Stimulated activated CD4-positive, alpha-beta T cell treated with anti-CD3 and anti-CD28 coated beads, Interleukin-2, amount 100 ng/mL, for 4 hours (primary cell): ENCODE results near the gene GDF9.
A peak's percentile ranks its signal among the peaks of the same experiment; 100 is the strongest.

Experiments used
- DNase-seq: peaks from one replicate; pipeline ENCODE4 v3.0.0-alpha.2; 2020; ENCODE audit warnings: low read depth

The GDF9 gene

DNA sequence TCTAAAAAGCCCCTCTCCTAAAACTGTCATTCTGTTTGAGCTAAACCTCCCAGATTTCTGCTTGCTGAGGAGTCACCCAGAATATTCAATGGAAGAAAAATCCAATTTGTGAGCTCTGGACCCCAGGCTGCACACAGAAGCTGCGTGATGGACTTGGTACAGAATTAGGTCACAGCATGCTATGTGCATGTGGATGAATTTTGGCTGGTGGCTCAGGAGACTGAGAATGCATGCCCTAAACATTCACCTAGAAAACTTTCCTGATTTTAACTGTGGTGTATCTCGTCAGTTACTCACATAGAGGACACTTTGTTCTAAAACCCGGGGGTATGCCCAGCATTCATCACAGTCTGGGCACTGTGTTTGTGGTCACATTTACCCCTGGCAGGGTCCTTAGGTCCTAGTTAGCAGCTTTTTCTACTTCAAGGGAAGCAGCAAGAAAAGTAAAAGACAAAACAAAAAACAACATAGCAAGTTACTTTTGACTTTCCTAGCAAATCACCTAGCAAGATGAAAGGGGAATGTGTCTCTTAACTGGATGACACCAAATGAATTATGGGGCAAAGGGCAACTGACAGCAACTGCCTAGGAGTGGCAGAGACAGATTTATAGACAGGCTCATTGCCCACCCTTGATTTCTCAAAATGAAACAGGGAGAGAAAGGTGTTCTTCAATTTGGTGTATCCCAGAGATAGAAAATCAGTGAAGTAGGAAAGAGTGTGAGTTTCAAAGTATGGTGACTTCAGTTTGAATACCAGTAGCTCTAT is 27.6 kb downstream of the GDF9 start:
- no peak for DNase-seq

DNA sequence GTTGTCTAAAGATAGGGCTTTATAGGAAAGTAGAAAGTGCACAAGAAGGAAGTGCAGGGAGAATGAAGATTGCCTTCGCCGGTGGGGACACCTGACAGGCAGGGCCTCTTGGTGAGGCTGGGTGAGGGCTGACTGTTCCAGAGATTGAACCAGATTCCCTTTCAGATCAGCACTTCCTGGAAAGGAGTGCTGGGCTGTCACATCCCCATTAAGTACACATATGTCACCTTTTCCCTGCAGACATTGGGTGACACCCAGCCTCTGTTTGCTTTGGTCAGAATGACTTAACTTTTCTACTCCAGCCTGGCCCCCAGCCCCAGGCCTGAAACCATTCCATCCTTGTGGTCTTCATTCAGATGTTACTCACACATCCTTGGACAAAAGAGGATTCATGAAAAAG is 28.4 kb downstream of the GDF9 start:
- no peak for DNase-seq

DNA sequence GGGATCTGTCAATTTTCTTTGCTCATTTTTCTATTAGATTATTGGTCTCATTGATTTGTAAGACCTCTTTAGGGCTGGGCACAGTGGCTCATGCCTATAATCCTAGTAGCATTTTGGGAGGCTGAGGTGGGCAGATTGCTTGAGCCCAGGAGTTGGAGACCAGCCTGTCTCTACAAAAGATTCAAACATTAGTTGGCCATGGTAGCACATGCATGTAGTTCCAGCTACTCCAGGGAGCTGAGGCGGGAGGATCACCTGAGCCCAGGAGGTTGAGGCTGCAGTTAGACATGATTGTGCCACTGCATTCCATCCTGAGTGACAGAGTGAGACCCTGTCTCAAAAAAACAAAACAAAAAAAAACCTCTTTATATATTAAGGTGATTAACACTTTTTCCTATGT is 29.4 kb downstream of the GDF9 start:
- DNase-seq, result no peak

DNA sequence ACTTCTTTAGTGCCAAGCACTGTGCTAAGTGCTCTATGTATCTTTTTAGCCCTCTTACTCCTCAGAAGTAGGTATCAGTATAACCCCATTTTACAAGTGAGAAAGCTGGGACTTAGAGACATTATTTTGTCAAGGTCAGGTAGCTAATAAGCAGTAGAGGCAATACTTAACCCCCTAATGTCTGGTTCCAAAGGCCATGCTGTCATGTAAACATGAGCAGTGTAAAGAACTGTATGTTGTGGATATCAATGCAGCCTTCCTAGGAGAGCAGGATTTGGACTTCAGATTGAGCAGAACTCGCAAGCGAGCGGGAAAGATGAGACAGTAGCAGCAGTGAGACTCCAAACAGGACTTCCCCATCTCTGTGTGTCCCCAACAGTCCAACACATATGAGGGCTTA is 32.2 kb downstream of the GDF9 start:
- no peak for DNase-seq

DNA sequence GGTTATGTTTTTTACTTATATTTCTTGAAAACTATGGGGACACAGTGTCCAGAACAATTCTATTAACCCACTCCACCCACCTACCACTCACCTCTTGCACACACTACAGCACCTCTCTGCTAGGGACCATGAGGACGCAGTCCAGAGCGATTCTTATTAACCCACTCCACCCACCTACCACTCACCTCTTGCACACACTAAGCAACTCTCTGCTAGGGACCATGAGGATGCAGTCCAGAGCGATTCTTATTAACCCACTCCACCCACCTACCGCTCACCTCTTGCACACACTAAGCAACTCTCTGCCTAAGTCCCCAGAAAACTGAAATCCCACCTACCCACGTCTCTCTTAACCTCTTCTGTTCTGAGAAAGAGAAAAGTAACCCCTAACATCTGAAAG is 33.7 kb downstream of the GDF9 start:
- no peak for DNase-seq

DNA sequence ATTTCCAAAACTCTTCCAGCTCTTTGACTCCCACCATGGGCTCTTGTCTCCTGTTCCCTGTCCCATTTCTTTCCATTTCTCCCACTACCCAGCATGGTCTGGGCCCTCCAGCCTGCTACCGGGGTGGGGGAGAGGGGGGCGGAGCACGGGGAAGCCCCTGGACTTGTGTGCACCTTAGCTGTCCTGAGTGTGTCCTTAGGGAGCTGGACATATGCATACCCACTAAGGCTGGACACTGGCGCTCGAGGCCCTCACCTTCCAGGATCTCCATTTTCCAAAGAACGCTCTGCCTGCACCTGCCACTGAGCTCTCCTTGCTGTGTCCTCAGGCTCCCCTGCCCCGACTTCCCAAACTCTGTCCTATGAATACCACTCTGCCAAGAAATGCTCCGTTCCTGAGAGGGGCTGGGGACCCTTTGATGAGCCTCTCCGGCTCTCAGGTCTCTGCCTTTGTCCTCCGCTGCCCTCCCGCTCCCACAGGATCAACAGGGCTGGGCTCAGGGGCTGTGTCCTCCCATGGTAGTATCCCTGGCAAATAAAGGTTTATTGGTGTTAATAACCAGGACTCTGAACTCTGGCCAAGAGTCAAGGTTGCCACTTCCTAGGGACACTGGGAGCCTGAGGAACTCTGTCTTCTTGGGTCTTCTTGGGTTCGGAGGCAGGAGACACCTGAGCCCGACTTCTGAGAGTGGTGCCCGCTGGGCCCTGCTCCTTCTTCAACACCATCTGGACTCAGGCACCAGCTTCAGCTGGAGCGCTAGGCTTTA is 35.0 kb downstream of the GDF9 start:
- no peak for DNase-seq

DNA sequence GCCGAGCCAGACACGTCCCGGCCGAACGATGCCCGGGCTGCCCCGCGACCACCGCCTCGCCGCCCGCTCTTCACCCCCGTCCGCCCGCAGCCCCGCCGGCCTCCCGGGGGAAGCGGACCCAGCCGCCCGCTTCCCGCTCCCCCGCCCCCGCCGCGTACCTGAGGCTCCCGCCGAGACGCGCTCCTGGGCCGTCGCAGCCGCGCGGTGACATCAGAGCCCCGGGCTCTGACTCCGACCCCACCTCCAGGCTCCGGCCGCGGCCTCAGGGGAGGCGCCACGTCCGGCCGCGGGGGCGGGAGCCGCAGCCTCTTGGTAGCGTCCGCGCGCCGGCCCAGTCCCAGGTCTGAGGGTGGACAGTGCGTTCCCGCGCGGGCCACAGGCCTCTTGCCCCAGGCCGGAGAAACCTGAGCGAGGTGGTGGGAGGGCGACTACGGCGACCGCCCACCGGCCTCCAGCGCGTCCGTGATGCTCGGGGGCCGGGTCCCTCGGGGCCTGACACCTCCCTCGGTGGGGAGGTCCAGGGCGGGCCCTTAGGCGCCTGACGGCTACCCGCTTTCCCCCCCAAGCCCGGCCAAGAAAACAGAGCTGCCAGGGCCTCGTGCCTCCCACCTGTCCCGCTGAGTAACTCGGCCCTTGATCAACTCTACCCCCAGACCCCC is 35.7 kb downstream of the GDF9 start, which contains the start of gene SHROOM1:
Gene SHROOM1, minus strand, starts transcription at position 212 of the 659 bp plus-strand sequence. CDS start 4,507 bp downstream, outside the sequence.
- DNase-seq, result no peak

DNA sequence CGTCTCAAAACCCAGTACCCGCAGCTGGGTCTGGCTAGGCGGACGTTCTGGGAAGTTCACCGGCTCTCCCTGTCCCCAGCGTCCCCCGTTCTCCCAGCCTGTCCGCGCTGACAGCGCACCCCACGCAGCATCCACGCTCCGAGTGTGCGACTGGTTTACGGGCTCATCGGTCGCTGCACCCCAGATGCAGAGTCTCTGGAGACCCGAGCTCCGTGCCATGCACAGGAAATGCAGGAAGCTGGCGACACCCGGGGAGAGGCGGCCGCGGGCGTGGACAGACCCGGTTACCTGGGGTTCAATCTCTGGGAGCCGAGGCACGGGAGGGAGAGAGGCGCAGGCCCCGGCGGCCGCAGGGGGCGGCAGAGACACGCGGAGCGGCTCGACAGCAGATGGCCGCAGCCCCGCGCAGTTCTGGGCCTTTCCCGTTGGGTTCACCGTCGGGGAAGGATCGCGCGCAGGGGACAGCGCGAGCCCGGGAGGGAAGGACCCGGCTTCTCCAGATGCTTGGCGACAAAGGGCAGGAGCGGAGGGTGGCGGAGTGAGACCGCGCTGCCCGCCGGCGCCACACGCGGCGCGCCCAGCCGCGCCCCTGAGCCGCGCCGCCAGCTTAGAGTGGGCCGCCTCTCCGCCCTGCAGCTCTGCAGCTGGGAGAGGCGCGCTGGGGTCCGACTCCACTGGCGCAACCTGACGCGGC is 36.4 kb downstream of the GDF9 start:
- peak; percentile 51 for DNase-seq

DNA sequence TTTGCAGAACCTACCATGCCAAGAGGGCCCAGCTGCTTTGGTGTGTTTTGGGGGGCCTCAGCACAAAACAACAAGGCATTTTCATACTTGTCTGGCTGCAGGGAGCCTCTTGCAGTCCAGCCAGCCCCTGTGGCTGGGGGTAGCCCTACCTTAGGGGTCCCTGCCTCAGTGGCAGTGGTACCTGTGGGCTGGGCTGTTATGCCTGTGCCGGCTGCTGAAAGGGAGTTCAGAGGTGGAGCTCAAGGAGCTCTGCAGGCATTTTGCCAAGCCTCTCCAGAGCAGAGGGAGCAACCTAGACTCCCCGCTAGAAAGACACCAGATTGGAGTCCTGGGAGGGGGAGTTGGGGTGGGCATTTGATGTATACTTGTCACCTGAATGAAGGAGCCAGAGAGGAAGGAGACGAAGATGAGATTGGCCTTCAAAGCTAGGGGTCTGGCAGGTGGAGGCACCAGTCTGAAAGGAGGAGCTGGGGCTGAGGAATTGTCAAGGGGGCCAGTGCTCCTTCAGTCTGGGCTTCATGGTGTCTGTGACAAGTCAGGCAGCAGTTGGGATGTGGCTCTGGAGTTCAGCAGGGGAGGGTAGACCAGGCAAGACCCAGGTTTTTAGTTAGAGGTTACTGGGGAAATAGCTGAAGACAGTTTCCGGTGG is 37.3 kb downstream of the GDF9 start:
- DNase-seq, result no peak

DNA sequence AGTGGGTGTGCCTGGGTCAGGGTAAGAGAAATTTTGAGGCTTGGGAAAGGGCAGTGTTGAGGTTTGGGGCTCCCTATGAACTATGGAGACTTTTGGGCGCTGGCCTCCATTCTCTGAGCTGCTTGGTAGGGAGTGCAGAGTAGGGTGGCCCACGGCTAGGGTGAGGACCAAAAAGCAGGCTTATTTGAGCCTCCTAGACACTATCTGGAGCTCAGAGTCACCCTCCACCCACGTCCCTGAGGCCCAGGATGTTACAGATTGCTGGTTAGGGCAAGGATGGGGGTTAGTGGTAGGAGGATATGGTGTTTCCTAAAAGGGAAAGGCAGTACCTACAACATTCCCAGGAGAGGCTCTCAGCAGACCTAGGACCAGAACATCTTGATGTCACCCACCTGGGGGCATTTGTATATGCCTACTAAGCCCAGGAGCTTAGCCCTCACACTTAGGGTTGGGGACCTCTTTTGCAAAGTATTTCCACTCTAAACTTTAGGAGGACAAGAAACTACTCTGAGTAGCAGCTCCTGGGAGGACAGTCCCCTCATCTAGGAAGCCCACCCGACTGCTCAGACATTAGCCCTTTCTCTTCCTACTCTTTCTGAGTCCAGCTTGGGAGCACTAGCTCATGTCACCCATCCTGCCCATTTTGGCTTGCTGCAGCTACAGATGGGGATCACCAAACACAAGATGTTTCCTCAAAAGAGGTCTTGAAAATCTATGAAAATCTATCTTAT is 38.2 kb downstream of the GDF9 start:
- no peak for DNase-seq

DNA sequence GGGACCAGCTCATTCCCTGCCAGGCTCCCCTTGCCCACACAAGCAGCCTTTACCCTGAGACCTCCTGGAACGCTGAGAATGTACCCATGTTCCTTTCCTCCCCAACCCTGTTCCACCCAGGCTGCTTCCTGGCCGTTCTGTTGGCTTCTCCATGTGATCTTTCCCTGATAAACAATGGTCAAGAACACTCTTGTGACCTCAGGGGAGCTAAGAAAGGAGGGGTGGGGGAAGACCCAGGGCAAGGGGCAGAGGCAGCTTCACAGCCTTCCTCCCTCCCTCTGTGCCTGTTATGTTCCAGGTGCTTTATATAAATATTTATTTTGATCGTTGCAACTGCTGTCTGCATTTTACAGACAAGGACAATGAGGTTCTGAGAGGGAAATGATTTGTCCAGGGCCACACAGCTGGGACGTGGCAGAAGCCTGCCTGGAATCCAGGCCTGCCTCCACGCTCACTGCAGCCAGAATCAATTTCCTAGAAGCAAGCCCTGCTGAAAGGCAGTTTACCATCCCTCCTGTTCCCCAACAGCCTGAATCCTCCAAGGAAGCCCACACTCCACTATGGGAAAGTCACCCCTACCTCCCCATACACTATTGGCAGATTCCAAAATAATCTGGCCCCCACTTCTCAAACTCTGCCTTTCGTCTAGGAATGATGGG is 39.7 kb downstream of the GDF9 start:
- no peak for DNase-seq

DNA sequence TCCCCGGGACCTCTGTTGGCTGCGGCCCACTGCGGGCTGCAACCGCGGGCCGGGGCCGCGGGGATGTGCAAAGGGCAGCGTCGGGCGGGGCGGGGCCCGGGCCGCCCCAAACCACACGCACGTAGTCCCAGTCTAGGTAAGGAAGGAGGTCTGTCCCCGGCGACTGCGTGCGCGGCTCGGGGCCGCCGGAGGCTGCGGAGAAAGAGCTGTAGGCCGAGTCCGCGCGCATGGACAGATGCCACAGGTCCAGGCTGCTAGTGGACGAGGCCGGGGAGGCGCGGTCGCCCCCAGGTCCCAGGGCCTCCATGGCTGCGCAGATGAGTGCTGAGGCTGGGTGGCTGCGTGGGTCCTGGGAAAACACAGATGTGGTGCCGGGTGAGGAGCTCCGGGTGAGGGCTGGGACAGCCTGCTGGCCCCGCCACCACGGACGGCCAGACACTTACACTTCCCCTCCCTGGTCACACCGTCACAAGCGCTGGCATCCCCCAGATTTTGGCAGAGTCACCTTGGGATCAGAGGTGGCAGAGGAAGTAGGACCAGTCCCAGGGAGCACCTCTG is 40.4 kb downstream of the GDF9 start:
- DNase-seq, result no peak

DNA sequence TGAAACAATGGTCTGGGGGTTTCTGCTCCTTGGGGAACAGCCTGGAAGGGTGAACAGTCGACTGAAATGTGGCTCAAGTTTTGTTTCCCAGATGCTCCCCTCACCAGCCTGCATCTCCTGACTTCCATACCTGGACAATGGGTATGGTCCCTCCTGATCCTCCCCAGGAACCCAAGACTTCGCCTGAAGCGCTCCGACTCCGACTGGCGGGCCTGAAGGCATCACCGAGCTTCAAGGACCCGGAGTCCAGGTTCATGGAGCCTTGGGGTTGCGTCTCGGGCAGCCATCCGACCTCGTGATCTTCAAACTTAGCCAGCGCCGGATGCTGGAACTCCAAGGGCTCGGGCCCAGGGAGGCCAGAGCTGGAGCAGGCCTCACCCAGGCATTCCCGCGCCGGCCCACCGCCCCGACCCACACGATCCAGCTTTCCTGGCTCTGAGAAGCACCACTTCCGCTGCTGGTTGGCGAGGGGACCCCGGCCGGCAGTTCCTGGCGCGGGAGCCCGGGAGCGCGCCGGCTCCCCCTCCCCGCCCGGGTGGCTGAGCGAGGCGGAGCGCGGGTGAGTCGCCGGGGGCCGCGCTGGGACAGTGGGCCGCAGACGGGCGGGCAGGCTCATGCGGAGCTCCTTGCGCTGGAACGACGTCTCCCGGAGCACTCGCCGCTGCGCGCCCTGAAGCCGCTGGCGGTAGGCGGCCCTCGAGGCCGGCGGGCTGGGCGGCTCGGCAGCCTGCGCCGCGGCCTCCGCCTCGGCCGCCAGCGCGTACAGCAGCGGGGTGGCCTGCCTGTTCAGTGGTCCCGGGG is 41.0 kb downstream of the GDF9 start:
- DNase-seq, result no peak

DNA sequence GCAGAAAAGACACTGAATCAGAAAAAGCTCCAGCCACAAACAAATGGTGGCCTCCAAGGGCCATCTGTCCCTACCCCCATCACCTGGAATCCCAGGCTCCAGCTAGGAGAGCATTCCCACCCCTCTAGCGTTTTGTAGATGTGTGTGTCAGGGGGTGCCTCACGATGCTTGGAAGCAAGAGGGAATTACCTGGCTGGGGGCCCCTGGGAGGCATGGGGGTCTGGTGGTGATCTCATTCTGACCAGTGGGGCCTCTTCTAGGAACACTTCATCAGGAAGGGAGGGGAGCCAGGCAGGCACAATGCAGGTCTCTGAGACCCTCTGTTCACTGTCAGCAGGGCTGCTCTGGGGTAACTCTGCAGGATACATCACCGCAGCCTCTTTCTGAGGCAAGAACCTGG is 41.8 kb downstream of the GDF9 start:
- DNase-seq, result no peak

DNA sequence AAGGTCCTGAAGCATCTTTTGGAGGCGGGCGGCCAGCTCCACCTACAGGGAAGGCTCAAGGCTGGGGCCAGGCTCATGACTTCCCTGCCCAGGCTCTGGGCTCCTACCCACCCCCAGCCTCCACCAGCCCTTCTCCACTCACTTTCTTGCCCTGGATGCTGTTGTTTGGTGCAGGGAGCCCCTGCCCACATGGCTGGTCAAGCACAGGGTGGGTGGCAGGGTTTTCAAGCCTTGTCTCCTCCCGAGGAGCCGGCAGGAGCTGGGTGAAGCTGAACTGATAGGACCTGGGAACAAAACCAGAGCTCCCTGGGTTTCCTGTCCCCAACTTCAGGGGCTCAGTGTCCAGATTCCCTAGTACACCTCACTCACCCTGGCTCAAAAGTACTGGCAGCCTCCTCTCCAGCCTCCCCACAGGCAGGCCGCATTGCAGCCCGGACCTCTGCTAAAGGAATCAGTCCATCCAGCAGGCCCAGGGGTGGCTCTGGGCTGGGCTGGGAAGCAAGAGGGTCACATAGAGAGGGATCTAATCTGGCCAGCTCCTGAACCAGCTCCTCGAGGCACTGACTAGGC is 42.7 kb downstream of the GDF9 start:
- no peak for DNase-seq

DNA sequence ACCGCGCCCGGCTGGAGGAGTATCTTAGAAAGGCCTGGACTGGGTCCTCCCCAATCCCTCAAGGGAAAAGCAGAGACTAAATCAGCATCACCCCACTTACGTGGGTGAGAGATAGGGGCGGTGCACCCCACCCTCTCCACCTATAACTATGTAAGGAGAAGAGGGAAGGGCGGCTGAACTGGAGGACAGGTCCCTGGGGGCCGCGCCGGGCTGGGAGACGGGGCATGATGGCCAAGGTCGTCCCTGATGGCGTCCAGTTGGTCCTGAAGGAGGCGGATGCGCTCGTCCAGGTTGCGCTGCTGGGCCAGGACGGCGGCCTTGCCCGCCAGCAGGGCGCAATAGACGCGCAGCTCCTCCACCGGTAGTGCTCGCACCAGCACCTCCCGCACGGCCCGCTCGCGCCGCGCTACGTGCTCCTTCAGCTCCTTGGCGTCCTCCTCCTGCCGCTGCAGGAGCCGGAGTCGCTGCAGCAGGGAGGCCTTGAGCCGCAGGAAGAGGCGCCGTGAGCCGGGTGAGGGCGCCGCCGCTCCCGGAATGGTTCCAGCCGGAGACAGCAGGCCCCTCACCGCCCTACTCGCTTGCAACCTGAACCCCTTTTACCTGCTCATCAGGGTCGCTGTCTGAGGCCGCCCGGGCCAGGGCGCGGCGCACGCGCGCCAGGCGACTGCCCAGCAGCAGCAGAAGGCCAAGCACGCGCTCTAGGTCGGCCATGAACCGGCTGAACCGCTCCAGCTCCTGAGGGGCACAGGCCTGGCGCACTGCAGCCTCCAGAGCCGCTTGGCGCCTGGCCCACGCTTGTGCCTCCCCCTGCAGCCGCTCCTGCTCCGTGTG is 43.4 kb downstream of the GDF9 start:
- DNase-seq, result no peak

DNA sequence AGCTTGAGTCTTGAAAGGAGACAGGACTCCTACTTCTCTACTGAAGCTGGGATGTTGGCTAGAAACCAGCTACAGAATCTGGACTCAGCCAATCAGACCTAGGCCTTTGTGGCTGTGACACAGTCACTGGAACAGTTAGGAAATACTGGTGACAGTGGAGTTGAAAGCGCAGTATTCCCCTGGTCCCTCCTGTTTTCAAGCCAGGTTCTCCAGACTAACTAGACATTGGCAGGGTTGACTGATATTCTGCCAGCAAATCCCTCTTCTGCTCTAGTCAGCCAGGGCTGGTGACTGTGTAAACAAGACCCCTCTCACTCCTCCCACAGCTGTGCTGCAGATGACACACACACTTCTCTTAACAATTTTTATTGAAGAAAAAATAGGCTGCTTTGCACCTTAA is 44.5 kb downstream of the GDF9 start:
- DNase-seq, result no peak

DNA sequence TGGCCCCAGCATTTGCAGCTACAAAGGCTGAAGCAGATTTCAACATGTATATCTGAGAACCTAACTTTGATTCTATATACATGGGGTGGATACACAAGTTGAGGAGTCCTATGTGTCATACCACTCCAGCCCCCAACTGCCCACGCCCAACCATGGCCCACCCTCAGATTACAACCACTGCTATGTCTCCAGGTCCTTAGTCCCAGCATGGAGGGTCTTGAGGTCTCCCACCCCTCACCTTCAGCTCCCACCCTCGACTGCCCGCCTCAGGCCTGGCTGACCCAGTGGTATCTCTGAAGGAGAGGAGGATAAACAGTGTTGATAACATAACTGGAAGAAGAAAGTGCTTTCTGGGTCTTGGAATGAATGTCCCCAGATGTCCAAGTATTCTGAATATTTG is 44.9 kb downstream of the GDF9 start:
- DNase-seq, result no peak
